ENCODE results near the gene STK16. TPM values are rescaled to one million over a fixed set of nuclear protein-coding genes. Genes with fewer than 3 reads are reported as not detected.

STK16 gene
- total and polyA plus RNA-seq, 7 donors, result 11.6 to 38.5 (median 16.0) TPM

DNA sequence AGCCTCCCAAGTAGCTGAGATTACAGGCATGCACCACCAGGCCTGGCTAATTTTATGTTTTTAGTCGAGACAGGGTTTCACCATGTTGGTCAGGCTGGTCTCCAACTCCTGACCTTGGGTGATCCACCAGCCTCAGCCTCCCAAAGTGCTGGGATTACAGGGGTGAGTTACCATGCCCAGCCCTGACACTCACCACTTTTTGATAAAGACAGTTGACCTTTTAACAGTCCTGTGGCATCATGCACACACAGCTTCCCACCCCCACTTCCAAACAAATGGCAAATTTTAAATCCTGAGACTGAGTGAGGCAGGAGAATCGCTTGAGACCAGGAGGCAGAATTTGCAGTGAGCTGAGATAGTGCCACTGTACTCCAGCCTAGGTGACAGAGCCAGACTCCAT lies 27.7 kb downstream of the STK16 start:
- H3K9me3 ChIP-seq, result no peaks in the 10 kb centered on the region
- intact Hi-C loops (cut with DNase I), result loop anchor here in 1 of 2 donors (2.0 kb wide), 1 partner anchor 18 kb away; no protein-coding TSS in a partner anchor
- WGBS, 3 donors, result 53 to 79% (median 66%) methylated on average over 2 of the region's 2 CpGs
- DNase-seq (no peak), ATAC-seq (peak in 2 of 4 donors; percentile 19 to 20)
- H3K4me1 ChIP-seq, result peaks cover 7% of the 10 kb centered on the region
- H3K27ac ChIP-seq, result peak overlapping the region; percentile 89
- TF ChIP-seq, protein P1, sequence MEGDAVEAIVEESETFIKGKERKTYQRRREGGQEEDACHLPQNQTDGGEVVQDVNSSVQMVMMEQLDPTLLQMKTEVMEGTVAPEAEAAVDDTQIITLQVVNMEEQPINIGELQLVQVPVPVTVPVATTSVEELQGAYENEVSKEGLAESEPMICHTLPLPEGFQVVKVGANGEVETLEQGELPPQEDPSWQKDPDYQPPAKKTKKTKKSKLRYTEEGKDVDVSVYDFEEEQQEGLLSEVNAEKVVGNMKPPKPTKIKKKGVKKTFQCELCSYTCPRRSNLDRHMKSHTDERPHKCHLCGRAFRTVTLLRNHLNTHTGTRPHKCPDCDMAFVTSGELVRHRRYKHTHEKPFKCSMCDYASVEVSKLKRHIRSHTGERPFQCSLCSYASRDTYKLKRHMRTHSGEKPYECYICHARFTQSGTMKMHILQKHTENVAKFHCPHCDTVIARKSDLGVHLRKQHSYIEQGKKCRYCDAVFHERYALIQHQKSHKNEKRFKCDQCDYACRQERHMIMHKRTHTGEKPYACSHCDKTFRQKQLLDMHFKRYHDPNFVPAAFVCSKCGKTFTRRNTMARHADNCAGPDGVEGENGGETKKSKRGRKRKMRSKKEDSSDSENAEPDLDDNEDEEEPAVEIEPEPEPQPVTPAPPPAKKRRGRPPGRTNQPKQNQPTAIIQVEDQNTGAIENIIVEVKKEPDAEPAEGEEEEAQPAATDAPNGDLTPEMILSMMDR (IDR thresholded peaks at IDR 0.05), result no peak
- H3K36me3 ChIP-seq (ENCODE audit: insufficient read depth in 1 of 2, low read depth in 1 of 2), result no peaks in the 10 kb centered on the region
- H3K27me3 ChIP-seq (ENCODE audit: insufficient read depth in 3 of 3, low read length in 2 of 3), result no peaks in the 10 kb centered on the region
- no peak overlapping the region for H3K4me3 ChIP-seq

DNA sequence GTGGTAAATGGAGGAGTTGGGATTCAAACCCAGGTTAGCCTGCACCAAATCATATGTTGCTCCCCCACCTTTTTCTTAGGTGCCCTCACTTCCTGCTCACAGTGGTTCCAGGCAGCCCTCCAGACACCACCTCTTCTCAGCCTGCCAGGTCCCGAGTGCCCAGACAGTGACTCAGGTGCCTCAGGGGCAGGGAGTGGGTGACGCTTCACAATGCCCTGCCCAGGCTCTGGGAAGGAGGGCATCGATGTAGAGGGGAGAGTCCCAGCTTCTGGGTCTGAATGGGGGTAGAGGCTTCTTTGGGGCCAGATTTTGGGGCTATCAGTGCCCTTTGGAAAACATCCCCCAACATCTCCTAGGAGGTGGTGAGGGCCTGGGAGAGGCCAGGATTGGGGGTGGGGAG lies 28.7 kb downstream of the STK16 start:
- intact Hi-C loops (cut with DNase I), result loop anchor here in 1 of 2 donors (2.0 kb wide), 1 partner anchor 19 kb away; no protein-coding TSS in a partner anchor
- no peak overlapping the region for H3K4me3 ChIP-seq
- no peaks in the 10 kb centered on the region for H3K27me3 ChIP-seq (ENCODE audit: insufficient read depth in 3 of 3, low read length in 2 of 3)
- peaks cover 16% of the 10 kb centered on the region for H3K4me1 ChIP-seq
- TF ChIP-seq, protein P1 (IDR thresholded peaks at IDR 0.05), result no peak
- H3K36me3 ChIP-seq (ENCODE audit: insufficient read depth in 1 of 2, low read depth in 1 of 2), result no peaks in the 10 kb centered on the region
- ATAC-seq (peak; percentile 50 to 82 (median 74)), DNase-seq (no peak)
- no peaks in the 10 kb centered on the region for H3K9me3 ChIP-seq
- 34 to 81% (median 74%) methylated on average over 3 of the region's 3 CpGs for WGBS, 3 donors
- peak overlapping the region; percentile 89 for H3K27ac ChIP-seq

DNA sequence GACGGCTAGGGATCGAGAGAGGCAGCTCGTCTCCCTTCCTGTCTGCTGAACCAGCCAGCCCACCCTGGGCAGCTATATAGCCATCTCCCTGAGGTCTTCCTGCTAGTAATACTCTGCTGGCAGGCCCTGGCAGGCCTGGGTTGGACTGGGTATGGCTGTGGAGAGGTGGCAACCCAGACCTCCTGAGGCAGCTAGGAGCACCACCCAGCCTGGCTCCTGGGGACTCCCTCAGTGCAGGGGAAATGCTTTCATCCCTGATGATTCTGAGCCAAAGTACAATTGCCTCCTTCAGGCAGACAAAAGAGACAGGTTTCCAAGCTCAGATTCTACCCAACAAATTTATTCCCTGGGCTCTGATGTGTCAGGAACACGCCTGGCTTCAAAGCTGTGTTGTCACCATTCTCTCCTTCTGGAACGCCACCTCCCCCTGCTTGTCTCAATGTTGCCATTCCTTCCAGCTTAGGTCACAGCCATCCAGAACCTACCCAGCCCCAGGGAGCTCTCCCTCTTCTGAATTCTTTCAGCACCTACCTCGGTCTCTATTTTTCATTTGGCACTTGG lies 29.2 kb downstream of the STK16 start:
- no peak for DNase-seq
- no peaks in the 10 kb centered on the region for H3K36me3 ChIP-seq (ENCODE audit: insufficient read depth in 1 of 2, low read depth in 1 of 2)
- H3K27me3 ChIP-seq (ENCODE audit: insufficient read depth in 3 of 3, low read length in 2 of 3), result no peaks in the 10 kb centered on the region
- peaks cover 16% of the 10 kb centered on the region for H3K4me1 ChIP-seq
- TF ChIP-seq, protein P1 (IDR thresholded peaks at IDR 0.05), result no peak
- peak; percentile 62 to 67 (median 64) for ATAC-seq
- intact Hi-C loops (cut with DNase I), result no loop called here
- no peaks in the 10 kb centered on the region for H3K9me3 ChIP-seq
- H3K27ac ChIP-seq, result peak overlapping the region; percentile 89
- no peak overlapping the region for H3K4me3 ChIP-seq
- WGBS, 3 donors, result 13 to 26% (median 24%) methylated on average over 6 of the region's 6 CpGs

DNA sequence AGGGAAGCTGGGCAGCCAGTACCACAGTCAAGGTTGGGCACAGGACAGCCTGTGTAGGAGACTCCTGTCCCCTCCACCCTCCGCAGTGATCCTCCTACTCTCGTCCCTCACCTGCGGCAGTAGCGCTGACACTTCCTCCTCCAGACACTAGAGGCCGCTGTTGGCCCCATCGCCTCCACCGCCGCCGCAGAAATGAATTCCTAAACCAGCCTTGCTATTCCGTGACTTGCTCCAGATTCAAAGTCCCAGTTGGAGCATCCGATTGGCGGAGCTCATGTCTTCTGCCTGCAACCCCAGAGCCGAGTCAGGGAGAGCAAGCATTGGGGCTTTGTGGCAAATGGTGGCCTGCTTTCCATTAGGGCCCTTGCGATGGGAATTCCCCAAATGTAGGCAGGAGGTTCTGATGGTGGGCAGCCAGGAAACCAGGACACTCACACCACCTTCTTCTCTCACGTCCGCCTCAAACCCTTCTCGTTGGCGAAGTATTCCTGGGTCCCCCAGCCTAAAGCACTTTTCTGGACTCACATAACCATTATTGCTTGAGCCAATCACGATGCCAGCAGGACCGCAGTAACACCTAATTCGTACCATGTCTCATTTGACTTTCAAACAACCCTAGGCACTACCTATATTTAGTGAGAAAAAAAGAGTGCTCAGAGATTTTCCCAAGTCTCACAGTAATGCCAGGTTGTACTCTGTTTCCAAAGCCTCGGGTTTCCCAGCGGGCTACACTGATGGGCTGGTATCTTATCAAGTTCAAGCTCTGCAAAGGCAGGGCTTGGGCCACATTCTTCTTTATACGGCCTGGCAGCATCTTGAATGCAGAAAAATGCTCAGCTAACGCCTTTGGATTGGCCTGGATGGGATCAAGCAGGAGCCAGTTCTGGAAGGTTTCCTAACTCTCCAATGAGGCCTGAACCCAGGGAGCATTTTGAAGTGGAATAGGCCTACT lies 32.7 kb downstream of the STK16 start:
- TF ChIP-seq, protein P1 (IDR thresholded peaks at IDR 0.05), result peak; percentile 97
- Histone ChIP-seq H3K9me3 (no peaks in the 10 kb centered on the region), H3K4me3 (peak overlapping the region; percentile 92), H3K36me3 (ENCODE audit: insufficient read depth in 1 of 2, low read depth in 1 of 2) (peaks cover 0 to 30% of the 10 kb centered on the region in 2 donors), H3K27ac (peak overlapping the region; percentile 98), H3K4me1 (peaks cover 30% of the 10 kb centered on the region), H3K27me3 (ENCODE audit: insufficient read depth in 3 of 3, low read length in 2 of 3) (no peaks in the 10 kb centered on the region)
- intact Hi-C loops (cut with DNase I), result loop anchor here in 1 of 2 donors (1.0 kb wide), 1 partner anchor 16 kb away; no protein-coding TSS in a partner anchor
- ATAC-seq (peak; percentile 29 to 60 (median 50)), DNase-seq (peak; percentile 75 to 85)
- WGBS, 3 donors, result 24 to 28% (median 25%) methylated on average over 25 of the region's 25 CpGs
